A673 (cell line): Measurements from ENCODE around the gene TCF7L1. TPM values are rescaled to one million over a fixed set of nuclear protein-coding genes. Genes with fewer than 3 reads are reported as not detected.

Experiments
- BruUV-seq: library from RNA; stranded (reverse); fragments of 400-500 nt; replicated peaks from 2 replicates; lab custom pipeline; 2021; lab: Mats Ljungman, UMichigan
- CTCF ChIA-PET: fragments of 300-600 bp; sonication (Branson Sonifier 250); formaldehyde crosslinking; loops from one replicate; lab custom pipeline; 2022; ENCODE audit warnings: antibody characterized with exemption; lab: Charles Lee
- POLR2A ChIA-PET: fragments of 300-600 bp; sonication (Branson Sonifier 250); formaldehyde crosslinking; loops from one replicate; lab custom pipeline; 2022; ENCODE audit warnings: antibody characterized with exemption; ENCODE audit not compliant: low non-redundant PET; lab: Charles Lee
- DNase-seq: peaks from one replicate; pipeline ENCODE4 v3.0.0-alpha.2; 2015; ENCODE audit warnings: low spot score
- H3K27ac ChIP-seq: fragments of 200-600 bp; sonication (generic); 2 replicates; pipeline ENCODE4 v1.5.1; 2016; ENCODE audit warnings: mixed run types, low read depth, mild to moderate bottlenecking, mixed read lengths, antibody characterized with exemption, low read length; ENCODE audit not compliant: poor library complexity, severe bottlenecking
- H3K27me3 ChIP-seq: fragments of 200-600 bp; sonication (generic); replicated peaks from 2 replicates; pipeline ENCODE4 v1.6.1; 2017; ENCODE audit warnings: mixed run types, low read depth, mild to moderate bottlenecking, mixed read lengths, antibody characterized with exemption, low read length; ENCODE audit not compliant: insufficient read depth, poor library complexity
- H3K36me3 ChIP-seq: fragments of 200-600 bp; sonication (generic); 2 replicates; pipeline ENCODE4 v1.6.1; 2016; ENCODE audit warnings: mixed run types, mild to moderate bottlenecking, mixed read lengths, antibody characterized with exemption, low read length; ENCODE audit not compliant: insufficient read depth, poor library complexity, severe bottlenecking
- H3K4me1 ChIP-seq: fragments of 200-600 bp; sonication (generic); 2 replicates; pipeline ENCODE4 v1.6.1; 2017; ENCODE audit warnings: mixed run types, mild to moderate bottlenecking, mixed read lengths, antibody characterized with exemption, low read length; ENCODE audit not compliant: insufficient read depth, poor library complexity, severe bottlenecking
- H3K4me3 ChIP-seq: fragments of 200-600 bp; sonication (generic); 2 replicates; pipeline ENCODE4 v1.5.1; 2016; ENCODE audit warnings: low read depth, mixed run types, mild to moderate bottlenecking, mixed read lengths, low read length; ENCODE audit not compliant: poor library complexity, severe bottlenecking
- H3K9me3 ChIP-seq: fragments of 200-600 bp; sonication (generic); 2 replicates; pipeline ENCODE4 v1.6.1; 2016; ENCODE audit warnings: mixed run types, low read depth, mild to moderate bottlenecking, mixed read lengths, antibody characterized with exemption, low read length; ENCODE audit not compliant: poor library complexity, severe bottlenecking
- CTCF ChIP-seq: fragments of 300-800, 200-600 bp; sonication (generic); conservative IDR thresholded peaks from 2 replicates; pipeline ENCODE4 v1.5.1; 2017; ENCODE audit warnings: low read depth, mild to moderate bottlenecking, antibody characterized with exemption, low read length, moderate library complexity, mixed read lengths
- EZH2 ChIP-seq: fragments of 200-600 bp; sonication (generic); IDR thresholded peaks from 2 replicates; pipeline ENCODE4 v1.6.1; 2017; ENCODE audit warnings: borderline replicate concordance, low read depth, mild to moderate bottlenecking, mixed read lengths, antibody characterized with exemption, low read length; ENCODE audit not compliant: poor library complexity, severe bottlenecking
- intact Hi-C: fragments of 100-400 bp; cut with micrococcal nuclease; formaldehyde crosslinking; loops from one replicate; pipeline ENCODE4 v1.10.0; 2022; ENCODE audit not compliant: unreplicated experiment
- total RNA-seq: library from RNA; stranded (reverse); gene quantifications from 2 replicates; pipeline ENCODE4 v1.2.3, GENCODE V29; 2021

The TCF7L1 gene
- total RNA-seq, 1 experiment from 2014 or later: 21.9 TPM

DNA sequence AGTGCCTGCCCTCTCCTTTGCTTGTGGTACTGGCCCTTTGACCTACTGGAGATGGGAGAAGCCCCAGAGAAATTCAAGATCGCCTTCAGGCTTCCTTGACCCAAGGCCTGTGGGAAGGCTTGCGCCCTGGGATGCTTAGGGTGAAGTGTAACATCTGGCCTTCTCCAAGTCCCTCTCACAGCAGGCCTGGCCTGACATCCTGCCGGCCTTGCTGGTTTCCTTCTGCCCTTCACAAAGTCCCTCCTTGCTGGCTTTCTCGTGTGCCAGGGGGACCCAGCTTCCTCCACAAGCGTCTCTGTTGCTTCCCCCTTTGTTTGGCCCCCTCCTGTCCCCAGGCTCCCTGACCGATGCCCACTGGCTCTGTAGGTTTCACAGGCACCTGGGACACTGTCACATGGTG, 26.4 kb downstream of the TCF7L1 start:
- CTCF ChIA-PET: no interaction called here
- H3K36me3 ChIP-seq: no peaks in the 10 kb centered on the region

GRCh38 chr2:85160966-85161960, 28.1 kb downstream of the TCF7L1 start:
- H3K27ac ChIP-seq: no peak overlapping the region
- H3K36me3 ChIP-seq: no peaks in the 10 kb centered on the region
- no peak for DNase-seq
- no peaks in the 10 kb centered on the region for H3K9me3 ChIP-seq
- CTCF ChIA-PET: no interaction called here
- intact Hi-C loops: no loop called here
- no peak overlapping the region for H3K4me3 ChIP-seq
- TF ChIP-seq EZH2: no peak
- no peak for TF ChIP-seq CTCF
- peaks cover 44% of the 10 kb centered on the region for H3K4me1 ChIP-seq
- no peaks in the 10 kb centered on the region for H3K27me3 ChIP-seq
- POLR2A ChIA-PET: no interaction called here
- no TSS peak for BruUV-seq

More for the DNA sequence above, 26.4 kb downstream of the TCF7L1 start:
- intact Hi-C loops: no loop called here
- Histone ChIP-seq H3K27me3 (no peaks in the 10 kb centered on the region), H3K27ac (no peak overlapping the region), H3K4me3 (no peak overlapping the region), H3K9me3 (no peaks in the 10 kb centered on the region), H3K4me1 (peaks cover 48% of the 10 kb centered on the region)
- POLR2A ChIA-PET: no interaction called here
- TF ChIP-seq EZH2 (no peak), CTCF (no peak)
- no TSS peak for BruUV-seq
- no peak for DNase-seq

GRCh38 chr2:85162746-85163301, 29.6 kb downstream of the TCF7L1 start:
- Histone ChIP-seq H3K27ac (no peak overlapping the region), H3K27me3 (no peaks in the 10 kb centered on the region), H3K4me3 (no peak overlapping the region), H3K36me3 (no peaks in the 10 kb centered on the region), H3K4me1 (peaks cover 41% of the 10 kb centered on the region), H3K9me3 (no peaks in the 10 kb centered on the region)
- CTCF ChIA-PET: interaction anchor here (0.7 kb wide), 1 partner anchor 19 kb away, joined by 4 read pairs; no protein-coding TSS in a partner anchor
- intact Hi-C loops: no loop called here
- TF ChIP-seq EZH2: no peak
- TF ChIP-seq CTCF: no peak
- peak; percentile 45 for DNase-seq
- POLR2A ChIA-PET: no interaction called here
- no TSS peak for BruUV-seq
